GM19438 (cell line): Measurements from ENCODE around the gene SF3A2.

Source experiments
- ATAC-seq: cut with Tn5 transposase; IDR thresholded peaks from one replicate; pipeline ENCODE4 v1.9.1; 2021; ENCODE audit warnings: low read depth; ENCODE audit not compliant: unreplicated experiment

The SF3A2 gene

DNA sequence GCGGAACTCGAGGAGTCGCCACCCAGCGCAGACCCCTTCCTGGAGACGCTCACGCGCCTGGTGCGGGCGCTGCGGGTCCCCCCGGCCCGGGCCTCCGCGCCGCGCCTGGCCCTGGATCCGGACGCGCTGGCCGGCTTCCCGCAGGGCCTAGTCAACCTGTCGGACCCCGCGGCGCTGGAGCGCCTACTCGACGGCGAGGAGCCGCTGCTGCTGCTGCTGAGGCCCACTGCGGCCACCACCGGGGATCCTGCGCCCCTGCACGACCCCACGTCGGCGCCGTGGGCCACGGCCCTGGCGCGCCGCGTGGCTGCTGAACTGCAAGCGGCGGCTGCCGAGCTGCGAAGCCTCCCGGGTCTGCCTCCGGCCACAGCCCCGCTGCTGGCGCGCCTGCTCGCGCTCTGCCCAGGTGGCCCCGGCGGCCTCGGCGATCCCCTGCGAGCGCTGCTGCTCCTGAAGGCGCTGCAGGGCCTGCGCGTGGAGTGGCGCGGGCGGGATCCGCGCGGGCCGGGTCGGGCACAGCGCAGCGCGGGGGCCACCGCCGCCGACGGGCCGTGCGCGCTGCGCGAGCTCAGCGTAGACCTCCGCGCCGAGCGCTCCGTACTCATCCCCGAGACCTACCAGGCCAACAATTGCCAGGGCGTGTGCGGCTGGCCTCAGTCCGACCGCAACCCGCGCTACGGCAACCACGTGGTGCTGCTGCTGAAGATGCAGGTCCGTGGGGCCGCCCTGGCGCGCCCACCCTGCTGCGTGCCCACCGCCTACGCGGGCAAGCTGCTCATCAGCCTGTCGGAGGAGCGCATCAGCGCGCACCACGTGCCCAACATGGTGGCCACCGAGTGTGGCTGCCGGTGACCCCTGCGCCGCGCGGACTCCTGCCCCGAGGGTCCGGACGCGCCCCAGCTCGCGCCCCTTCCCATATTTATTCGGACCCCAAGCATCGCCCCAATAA, 14.8 kb downstream of the SF3A2 start:
- ATAC-seq: no peak

DNA sequence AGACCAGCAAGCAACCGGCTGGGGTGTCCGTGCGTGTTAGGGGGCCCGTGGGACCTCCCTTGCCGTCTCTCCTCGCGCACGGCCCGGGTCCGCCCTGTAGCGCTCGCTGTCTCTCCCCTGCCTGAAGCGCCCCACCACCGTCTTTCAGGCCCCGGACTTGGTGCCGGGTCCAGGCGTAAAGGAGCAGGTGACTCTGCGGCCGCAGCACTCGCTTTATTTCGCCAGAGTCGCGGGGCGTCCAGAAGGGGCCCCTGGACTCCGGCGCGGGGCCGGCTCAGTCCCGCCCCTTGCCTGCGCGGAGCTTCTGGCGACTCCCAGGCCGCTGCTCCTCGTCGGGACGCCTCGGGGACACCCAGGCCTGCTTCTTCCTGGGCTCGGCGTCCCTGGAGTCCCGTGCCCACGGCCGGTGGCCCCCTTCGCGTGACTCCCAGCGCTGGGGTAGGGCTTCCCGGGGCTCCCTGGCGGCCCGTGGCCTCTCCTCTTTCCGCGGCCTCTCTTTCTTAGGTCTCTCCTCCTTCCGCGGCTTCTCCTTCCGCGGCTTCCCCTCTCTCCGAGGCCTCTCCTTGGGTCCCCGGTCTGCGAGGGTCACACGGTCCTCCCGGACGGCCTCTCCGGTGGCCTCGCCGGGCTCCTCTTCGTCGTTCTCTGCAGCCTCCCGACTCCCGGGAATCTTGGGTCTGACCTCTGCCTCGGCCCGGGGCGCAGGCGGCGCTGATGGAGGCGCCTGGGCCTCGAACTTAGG, 15.6 kb downstream of the SF3A2 start:
- no peak for ATAC-seq

DNA sequence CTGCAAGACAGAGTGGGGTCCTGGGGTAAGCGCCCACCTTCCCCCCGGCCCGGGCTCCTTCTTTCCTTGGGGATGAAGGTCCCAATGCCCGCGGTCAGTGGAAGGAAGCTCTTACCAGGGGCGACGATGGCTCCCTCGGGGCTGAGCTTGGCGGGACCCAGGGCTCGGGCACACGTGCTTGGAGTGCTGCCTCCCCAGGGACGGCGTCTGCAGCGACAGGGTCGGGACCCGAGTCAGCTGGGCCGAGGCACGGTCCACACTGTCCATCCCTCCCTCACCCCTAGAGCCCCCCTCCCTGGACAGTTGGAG, 16.1 kb downstream of the SF3A2 start:
- ATAC-seq: no peak

DNA sequence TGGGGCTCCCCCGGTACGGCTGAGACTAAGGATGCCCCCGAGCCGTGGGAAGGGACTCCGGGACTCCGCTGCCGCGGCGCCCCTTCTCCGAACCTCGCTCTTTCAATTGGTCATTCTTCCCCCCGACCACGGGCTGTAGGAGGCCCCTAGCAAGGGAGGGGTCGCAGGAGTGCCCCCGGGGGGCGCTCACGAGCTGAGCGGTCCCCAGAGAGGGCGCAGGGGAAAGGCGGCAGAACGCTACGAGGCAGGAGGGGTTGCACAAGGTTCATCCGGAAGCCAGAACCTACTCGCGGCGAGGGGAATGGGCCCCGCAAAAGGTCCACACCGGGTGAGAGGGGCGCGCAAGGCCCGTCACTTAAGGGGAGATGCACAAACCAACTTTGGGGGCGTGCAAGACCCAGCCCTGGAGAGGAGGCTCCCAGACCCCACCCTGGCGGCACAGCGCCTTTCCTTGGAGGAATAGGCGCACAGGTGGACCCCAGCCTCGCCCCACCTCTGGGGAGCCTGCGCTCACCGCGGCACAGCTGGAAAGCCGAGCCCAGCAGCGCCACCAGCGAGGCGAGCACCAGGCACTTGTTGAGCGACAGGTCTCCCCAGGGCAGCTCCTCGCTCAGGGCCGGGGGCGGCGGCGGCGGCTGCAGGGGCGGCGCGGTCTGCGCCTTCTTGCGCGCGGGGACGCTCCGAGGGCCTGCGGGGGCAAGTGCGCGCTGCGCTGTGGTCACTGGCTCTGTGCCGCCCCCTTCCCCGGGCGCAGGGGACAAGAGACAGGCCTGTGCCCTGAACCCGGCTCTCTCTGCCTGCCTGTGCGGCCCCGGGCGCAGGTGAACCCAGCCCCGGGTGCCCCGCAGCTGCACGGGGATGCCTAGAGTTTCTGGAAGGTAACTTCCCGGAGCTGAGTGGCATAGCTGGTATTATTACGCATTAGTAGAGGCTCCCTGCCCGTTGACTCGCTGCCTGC, 16.8 kb downstream of the SF3A2 start:
- no peak for ATAC-seq

DNA sequence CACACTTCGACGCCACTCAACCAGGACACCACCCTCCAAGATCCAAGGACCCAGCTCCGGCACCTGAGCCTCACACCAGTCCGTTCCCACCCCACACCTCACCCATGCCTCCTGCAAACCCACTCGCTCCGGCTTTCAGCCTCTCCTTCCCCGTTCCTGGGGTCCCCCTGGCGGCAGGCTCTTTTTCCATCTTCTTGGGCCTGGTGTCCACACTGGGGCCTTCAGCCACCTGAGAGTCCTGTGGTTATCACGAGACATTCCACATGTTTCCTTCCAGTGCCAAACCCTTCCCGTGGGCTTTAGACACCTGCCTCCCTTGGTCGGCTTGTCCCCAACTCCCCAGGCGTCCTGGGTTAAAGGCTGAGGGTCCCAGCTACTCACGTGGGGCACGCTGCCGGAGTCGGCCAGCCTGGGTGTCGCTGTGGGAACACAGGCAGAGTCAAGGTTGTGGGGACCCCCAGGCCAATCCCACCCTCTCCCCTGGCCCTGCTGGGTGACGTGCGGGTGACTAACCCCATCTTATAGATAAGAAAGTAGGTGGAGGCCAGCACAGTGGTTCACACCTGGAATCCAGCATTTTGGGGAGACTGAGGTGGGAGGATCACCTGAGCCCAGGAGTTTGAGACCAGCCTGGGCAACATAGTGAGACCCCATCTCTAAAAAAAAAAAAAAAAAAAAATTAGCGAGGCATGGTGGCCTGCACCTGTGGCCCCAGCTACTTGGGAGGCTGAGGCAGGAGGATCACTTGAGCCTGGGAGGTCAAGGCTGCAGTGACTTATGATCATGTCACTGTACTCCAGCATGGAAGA, 17.6 kb downstream of the SF3A2 start:
- no peak for ATAC-seq

DNA sequence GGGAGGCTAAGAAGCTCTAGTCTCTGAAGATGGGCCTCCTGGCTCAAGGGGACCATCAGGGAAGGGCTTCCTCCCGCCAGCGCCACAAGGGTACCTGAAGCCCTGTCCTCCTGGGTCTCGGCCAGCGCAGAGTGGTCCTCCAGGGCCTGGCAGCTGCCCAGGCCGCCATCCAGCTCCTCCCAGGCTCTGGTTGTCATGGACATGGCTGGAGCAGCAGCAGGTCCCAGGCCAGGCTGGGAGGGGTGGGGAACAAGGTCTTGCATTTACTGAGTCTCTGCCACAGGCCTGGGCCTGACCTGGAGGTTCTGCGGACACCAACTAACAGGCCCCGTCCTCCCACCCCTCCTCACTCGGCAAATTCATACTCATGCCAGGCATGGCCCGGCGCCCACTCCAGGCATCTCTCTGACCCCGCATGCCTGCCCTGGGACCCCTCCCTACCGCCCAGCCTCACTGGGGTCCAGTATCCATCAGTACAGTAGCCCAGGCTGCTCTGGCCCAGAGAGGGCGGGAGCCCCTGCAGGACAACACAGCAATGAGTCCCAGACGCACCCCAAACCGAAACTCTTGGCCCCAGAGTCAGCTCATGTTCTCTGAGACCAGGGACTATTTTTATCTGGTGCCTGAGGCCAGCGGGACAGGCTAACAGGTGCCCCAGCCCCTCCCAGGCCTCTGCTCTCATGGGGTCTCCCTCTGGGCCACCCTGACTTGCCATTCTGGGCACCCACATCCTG, 18.7 kb downstream of the SF3A2 start:
- ATAC-seq: no peak

DNA sequence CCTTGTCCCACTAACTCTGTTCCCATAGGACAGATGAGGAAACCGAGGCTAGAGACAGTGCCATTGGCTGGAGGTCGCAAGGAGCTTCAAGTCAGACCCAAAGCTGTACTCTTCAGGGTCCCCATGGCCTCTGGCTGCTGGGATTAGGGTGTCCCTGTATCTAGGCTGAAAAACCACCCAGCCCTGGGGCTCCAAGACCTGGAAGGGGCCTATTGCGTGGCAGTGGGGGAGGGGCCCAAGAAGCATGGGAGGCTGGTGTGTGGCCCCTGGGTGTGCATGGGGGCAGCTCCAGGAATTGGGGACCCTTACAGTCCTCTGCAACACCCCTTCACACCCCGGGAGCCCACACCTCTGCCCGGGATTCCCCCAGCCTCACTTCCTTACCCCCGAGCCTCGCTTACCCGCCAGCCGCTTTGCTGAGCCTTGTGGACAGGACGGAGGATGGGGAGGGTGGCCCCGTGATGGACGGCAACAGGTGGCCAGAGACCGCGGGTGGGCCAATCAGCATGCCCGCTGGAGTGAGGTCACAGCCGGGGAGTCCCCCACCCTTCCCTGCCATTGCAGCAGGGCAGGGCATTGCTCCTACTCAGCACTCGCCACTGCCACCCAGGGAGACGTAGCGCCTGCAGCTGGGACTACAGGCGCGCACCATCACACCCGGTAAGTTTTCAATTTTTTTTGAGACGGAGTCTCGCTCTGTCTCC, 19.5 kb downstream of the SF3A2 start, which contains the start of gene JSRP1:
TSS of gene JSRP1 (minus strand) at position 436 of the 704 bp plus-strand sequence. CDS start 1,103 bp downstream, outside the sequence.
- ATAC-seq: no peak

DNA sequence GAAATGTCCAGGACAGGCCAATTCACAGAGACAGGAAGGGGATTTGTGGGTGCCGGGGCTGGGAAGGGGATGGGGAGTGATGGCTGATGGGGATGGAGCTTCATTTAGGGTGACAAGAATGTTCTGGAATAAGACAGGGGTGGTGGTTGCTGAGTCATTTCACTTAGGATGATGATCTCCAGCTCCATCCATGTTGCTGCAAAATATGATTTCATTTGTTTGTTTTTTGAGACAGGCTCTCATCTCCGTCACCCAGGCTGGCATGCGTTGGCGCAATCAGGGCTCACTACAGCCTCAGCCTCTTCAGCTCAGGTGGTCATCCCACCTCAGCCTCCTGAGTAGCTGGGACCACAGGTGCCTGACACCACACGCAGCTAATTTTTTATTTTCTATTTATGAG, 22.7 kb downstream of the SF3A2 start:
- no peak for ATAC-seq

DNA sequence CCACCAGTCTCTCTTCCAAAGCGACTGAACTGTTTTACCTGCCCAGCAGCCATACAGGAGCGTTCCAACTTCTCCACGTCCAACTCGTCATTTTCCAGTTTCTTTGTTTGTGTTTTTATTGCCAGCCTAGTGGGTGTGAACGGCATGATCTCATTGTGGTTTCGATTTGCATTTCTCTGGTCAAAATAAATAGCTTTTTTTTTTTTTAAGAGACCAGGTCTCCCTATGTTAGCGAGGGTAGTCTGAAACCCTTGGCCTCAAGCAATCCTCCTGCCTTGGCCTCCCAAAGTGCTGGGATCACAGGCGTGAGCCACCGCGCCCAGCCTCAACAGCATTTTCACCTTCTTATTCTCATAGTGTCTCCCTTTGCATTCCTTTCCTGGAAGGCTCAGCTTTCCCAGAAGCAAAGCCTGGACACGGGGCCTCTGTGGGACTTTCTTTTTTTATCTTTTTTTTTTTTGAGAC, 23.7 kb downstream of the SF3A2 start:
- no peak for ATAC-seq

DNA sequence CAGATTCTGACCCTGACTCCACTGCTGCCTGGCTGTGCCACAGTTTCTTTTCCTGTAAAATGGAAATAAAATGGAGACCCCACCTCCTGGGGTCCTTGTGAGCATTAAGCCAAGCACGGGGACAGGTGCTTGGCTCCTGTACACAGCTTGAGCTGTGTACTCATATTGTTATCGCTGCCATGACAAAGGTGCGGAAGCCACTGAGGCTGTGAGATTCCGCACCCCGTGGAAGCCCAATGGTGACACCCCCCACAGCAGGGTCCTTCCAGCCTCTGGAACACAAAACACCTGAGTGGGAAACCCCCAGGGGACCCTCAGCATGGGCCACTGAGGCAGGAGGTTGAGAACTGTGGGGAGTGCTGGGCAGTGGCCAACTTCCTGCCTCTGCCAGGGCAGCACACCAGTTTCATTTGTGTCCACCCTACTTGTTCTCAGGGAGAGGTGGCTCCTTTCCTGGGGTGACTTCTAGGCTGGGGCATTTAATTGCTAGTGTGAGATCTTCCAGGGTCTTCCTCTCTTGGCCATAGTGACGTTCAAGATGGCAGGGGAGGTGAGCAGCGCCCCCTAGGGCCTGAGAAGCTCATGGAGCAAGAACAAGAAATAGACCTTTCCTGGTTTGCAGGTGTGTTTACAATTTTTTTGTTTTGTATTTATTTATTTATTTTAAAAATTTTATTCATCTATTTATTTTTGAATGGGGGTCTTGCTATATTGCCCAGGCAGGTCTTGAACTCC, 25.0 kb downstream of the SF3A2 start:
- ATAC-seq: no peak

DNA sequence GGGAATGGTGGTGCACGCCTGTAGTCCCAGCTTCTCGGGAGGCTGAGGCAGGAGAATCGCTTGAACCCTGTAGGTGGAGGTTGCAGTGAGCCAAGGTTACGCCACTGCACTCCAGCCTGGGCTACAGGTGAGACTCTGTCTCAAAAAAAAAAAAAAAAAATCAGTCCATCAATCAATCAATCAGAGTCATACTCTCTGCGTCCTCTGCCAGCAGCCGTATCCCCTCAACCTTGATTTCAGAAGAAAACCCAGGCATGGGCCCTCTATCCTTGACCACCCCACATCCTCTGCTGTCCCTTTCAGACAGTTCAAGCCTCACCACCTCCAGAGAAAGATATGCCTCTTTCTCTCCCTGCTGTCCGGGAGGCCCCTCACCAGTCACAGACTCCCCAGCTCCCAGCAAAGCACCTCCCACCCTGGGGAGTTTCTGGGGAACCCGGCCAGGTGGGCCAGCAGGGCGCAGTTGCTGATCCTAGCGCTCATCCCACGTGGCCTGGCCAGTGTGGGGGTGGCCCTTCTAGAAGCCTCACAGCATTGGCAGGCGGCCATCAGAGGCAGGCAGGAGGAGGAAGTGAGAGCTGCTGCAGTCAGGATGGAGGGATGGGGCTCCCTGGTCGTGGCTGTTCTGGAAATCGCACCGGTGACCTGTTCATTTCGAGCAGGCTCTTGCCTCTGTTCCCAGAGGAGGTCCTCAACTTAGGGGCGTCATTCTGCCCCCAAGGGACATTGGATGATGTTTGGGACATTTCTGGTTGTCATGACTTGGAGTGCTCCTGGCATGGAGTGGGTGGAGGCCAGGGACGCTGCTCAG, 29.8 kb downstream of the SF3A2 start:
- no peak for ATAC-seq

DNA sequence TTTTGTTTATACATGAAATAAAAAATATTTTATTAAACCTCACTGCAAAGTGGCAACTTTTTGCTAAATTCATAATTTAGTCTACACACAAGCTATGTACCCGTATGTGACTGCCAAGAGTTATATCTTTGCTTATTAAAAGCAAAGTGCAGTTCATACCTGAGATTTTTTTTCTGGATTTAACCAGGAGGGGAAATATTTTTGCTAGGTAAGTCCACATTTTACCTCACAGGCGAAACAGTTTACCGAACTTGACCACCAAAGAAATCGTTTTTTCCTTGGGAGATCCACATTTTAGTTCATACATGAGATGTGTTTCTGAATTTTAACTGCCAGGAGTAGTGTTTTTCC, 31.8 kb downstream of the SF3A2 start:
- no peak for ATAC-seq

DNA sequence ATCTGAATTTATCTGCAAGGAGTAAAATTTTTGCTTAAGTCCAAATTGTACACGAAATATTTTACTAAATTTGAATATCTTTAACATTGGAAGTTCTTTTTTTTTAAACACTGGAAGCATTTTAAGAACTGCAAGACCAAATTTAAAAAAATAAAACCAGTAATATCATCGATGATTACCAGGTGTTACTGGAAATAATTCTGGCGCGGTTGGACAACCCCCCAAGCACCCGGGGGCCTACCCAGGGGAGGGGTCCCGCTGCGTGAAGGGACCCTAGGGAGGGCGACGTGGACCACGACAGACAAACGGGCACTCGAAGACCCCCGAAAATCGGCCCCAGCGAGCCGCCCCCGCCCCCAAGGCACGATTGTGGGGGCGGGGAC, 32.2 kb downstream of the SF3A2 start:
- ATAC-seq: no peak

DNA sequence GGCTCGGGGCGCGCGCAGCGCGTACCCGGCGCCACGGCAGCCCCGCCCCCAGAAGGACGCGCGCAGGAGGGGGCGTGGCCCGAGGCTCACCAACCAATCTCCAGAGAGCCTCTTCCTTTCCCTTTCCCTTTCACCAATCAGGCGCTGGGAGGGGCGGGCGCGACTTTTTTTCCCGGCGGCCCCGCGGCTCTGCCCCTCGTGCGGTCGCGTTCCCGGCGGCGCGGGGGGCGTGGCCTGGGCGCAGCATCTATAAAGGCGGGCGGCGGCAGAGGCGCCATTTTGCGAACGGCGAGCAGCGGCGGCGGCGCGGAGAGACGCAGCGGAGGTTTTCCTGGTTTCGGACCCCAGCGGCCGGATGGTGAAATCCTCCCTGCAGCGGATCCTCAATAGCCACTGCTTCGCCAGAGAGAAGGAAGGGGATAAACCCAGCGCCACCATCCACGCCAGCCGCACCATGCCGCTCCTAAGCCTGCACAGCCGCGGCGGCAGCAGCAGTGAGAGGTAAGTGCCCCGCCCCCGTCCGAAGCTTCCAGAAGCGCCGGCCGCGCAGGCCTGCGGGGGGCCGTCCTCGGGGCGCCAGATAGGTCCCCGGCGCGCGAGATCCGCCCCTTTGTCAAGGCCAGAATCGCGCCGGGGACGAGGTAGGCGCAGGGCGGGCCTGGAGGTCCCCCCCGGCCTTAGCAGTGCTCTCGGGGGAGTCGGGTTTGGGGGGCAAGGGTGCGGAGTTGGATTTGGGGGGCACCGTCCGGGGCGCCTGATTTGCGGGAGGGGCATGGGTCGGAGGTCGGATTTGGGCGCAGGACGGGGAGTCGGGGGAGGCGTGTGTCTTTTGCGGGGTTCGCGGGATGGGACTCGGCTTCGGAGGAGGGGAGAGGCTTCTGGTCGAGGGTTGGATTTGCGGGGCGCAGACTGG, 32.9 kb downstream of the SF3A2 start:
- ATAC-seq: peak; percentile 41

DNA sequence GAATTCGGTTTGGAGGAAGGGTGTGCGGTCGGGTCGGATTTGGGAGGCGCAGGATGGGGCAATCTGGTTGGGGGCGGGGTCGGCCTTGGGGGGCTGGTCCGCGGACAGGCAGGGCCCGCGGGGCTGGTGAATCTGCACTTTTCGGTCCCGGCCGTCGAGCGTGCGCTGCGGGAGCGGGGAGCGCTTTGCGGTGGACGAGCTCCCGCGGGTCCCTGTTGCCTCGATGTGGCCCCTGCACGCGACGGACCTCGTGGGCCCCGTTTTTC, 33.5 kb downstream of the SF3A2 start:
- ATAC-seq: no peak

DNA sequence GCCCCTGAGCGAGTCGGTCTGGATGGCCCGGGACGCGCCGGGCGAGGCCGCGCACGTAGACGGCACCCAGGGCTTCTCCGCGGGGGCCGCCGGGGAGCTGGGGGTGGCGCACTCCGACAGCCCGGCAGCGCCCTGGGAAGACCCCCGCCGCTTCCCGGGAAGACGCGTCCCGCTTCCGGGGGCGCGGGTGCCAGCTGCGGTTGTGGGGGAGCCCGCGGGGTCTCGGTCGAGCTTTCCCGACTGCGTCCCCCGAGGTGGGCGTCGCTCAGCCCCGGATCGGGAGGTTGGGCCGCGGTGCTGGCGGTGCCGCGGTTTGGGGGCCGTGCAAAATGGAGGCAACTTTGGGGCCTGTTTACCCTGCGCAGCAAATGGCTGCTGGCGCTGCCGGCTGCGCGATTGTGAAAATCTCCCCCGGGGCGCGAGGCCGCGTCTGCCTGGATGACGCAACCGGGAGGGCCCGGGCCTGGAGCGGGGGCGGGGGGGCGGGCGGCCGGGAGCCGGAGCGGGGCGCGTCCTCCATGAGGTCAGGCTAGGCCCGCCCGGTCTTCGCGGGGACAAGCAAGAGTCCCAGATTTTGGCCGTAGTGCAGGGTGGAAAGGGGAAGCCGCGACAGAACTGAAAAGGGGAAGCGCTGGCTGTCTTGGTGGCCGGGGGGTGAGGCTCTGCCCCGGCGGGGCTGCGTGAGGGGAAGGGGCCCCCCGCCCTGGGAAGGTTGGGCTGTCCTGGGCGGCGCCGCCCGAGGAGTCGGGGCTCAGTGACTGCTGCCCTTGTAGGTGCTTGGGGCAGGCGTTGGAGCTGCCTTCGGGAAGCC, 34.0 kb downstream of the SF3A2 start:
- ATAC-seq: no peak
